Neural cell (in vitro differentiated cells): ENCODE results near the gene FKBP1A. TPM values are rescaled to one million over a fixed set of nuclear protein-coding genes. Genes with fewer than 3 reads are reported as not detected.

Experiments
- H2AFZ ChIP-seq: fragments of 200-600, 300-800 bp; sonication (generic), shearing (Covaris generic); 2 replicates; pipeline ENCODE4 v1.6.0; 2014; ENCODE audit warnings: low read depth, mild to moderate bottlenecking, antibody characterized with exemption, low read length, moderate library complexity
- H3F3A ChIP-seq: fragments of 200-600 bp; shearing (Covaris generic); 2 replicates; pipeline ENCODE4 v1.6.1; 2016; ENCODE audit warnings: mild to moderate bottlenecking, moderate library complexity, mixed read lengths, antibody characterized with exemption, low read length; ENCODE audit not compliant: insufficient read depth, poor library complexity, severe bottlenecking
- H3K27ac ChIP-seq: fragments of 200-600, 300-800 bp; sonication (generic), shearing (Covaris generic); 2 replicates; pipeline ENCODE4 v1.5.1; 2014; ENCODE audit warnings: mild to moderate bottlenecking, low read length, moderate library complexity
- H3K27me3 ChIP-seq: fragments of 300-800, 200-600 bp; sonication (generic), shearing (Covaris generic); 2 replicates; pipeline ENCODE4 v1.6.0; 2014; ENCODE audit warnings: mild to moderate bottlenecking, low read depth, low read length, moderate library complexity; ENCODE audit not compliant: insufficient read depth
- H3K36me3 ChIP-seq: fragments of 300-800, 200-600 bp; sonication (generic), shearing (Covaris generic); 2 replicates; pipeline ENCODE4 v1.5.1; 2014; ENCODE audit warnings: mild to moderate bottlenecking, antibody characterized with exemption, low read length, moderate library complexity; ENCODE audit not compliant: insufficient read depth
- H3K4me2 ChIP-seq: fragments of 300-800, 200-600 bp; sonication (generic), shearing (Covaris generic); 2 replicates; pipeline ENCODE4 v1.6.0; 2014; ENCODE audit warnings: mild to moderate bottlenecking, low read length
- H3K4me3 ChIP-seq: fragments of 300-800, 200-600 bp; sonication (generic), shearing (Covaris generic); 2 replicates; pipeline ENCODE4 v1.5.1; 2014; ENCODE audit warnings: mild to moderate bottlenecking, low read length, moderate library complexity
- H3K79me2 ChIP-seq: fragments of 200-600 bp; shearing (Covaris generic); replicated peaks from 2 replicates; pipeline ENCODE4 v1.6.0; 2014; ENCODE audit warnings: mild to moderate bottlenecking, low read length, moderate library complexity; ENCODE audit not compliant: insufficient read depth
- H3K9ac ChIP-seq: fragments of 300-800, 200-600 bp; sonication (generic), shearing (Covaris generic); 2 replicates; pipeline ENCODE4 v1.6.1; 2016; ENCODE audit warnings: mild to moderate bottlenecking, low read length, mixed read lengths
- H3K9me2 ChIP-seq: fragments of 200-600 bp; shearing (Covaris generic); 2 replicates; pipeline ENCODE4 v1.6.1; 2016; ENCODE audit warnings: mild to moderate bottlenecking, low read length, mixed read lengths; ENCODE audit not compliant: insufficient read depth
- H3K9me3 ChIP-seq: fragments of 200-600, 300-800 bp; sonication (generic), shearing (Covaris generic); 2 replicates; pipeline ENCODE4 v1.6.1; 2016; ENCODE audit warnings: mild to moderate bottlenecking, mixed run types, low read length, moderate library complexity, mixed read lengths
- H4K20me1 ChIP-seq: fragments of 200-600 bp; shearing (Covaris generic); 2 replicates; pipeline ENCODE4 v1.6.1; 2016; ENCODE audit warnings: mild to moderate bottlenecking, mixed run types; ENCODE audit not compliant: insufficient read depth
- CTCF ChIP-seq: fragments of 450-650 bp; IDR thresholded peaks from 2 replicates; pipeline ENCODE4 v1.5.1; 2014; ENCODE audit warnings: antibody characterized with exemption, mild to moderate bottlenecking, moderate library complexity; ENCODE audit not compliant: poor library complexity, severe bottlenecking
- EZH2 ChIP-seq: fragments of 200-600, 300-800 bp; shearing (Covaris generic), sonication (generic); IDR thresholded peaks from 2 replicates; pipeline ENCODE4 v1.6.1; 2014; ENCODE audit warnings: antibody characterized with exemption, low read length, borderline replicate concordance, mild to moderate bottlenecking; ENCODE audit not compliant: insufficient read depth, poor library complexity, severe bottlenecking
- MXI1 ChIP-seq: fragments of 450-650 bp; conservative IDR thresholded peaks from 2 replicates; pipeline ENCODE4 v1.6.1; 2014; ENCODE audit warnings: antibody characterized with exemption, mild to moderate bottlenecking; ENCODE audit not compliant: poor library complexity, severe bottlenecking
- POLR2AphosphoS5 ChIP-seq: IDR thresholded peaks from 2 replicates; pipeline ENCODE4 v1.6.1; 2012
- RAD21 ChIP-seq: fragments of 450-650 bp; conservative IDR thresholded peaks from 2 replicates; pipeline ENCODE4 v1.6.1; 2014; ENCODE audit warnings: antibody characterized with exemption, mild to moderate bottlenecking, moderate library complexity
- REST ChIP-seq: IDR thresholded peaks from 2 replicates; pipeline ENCODE4 v1.6.1; 2012; ENCODE audit warnings: borderline replicate concordance
- SMC3 ChIP-seq: fragments of 450-650 bp; conservative IDR thresholded peaks from 2 replicates; pipeline ENCODE4 v1.6.1; 2014; ENCODE audit warnings: antibody characterized with exemption, mild to moderate bottlenecking, moderate library complexity; ENCODE audit not compliant: poor library complexity
- TAF1 ChIP-seq: IDR thresholded peaks from 2 replicates; pipeline ENCODE4 v1.6.1; 2012; ENCODE audit warnings: low read depth
- polyA plus RNA-seq: library from polyadenylated mRNA; depleted of rRNA; stranded (reverse); fragments of >200 nt; gene quantifications from 2 replicates; pipeline ENCODE4 v1.2.3, GENCODE V29; 2014

The FKBP1A gene
- polyA plus RNA-seq, 1 donor from 2014 or later, result 150 TPM

- H3K4me3 ChIP-seq, result no peak overlapping the region
- H3K27ac ChIP-seq, result no peak overlapping the region
- no peaks in the 10 kb centered on the region for H4K20me1 ChIP-seq
- H3K27me3 ChIP-seq, result no peaks in the 10 kb centered on the region
- no peaks in the 10 kb centered on the region for H3K79me2 ChIP-seq
- peaks cover 4% of the 10 kb centered on the region for H3K36me3 ChIP-seq
- no peaks in the 10 kb centered on the region for H3F3A ChIP-seq
- H3K9me3 ChIP-seq, result no peaks in the 10 kb centered on the region
- H3K9ac ChIP-seq, result no peak overlapping the region
- H2AFZ ChIP-seq, result no peak overlapping the region
- H3K9me2 ChIP-seq, result no peaks in the 10 kb centered on the region
- H3K4me2 ChIP-seq, result no peak overlapping the region
- TF ChIP-seq TAF1 (no peak), CTCF (no peak)
These were observed 22.2 kb downstream of the FKBP1A start for GRCh38 chr20:1370548-1371110.

GRCh38 chr20:1369970-1370369, 22.9 kb downstream of the FKBP1A start:
- Histone ChIP-seq H3K27me3 (no peaks in the 10 kb centered on the region), H3K79me2 (no peaks in the 10 kb centered on the region), H3K4me3 (no peak overlapping the region), H3K9ac (no peak overlapping the region), H4K20me1 (no peaks in the 10 kb centered on the region), H3K36me3 (peaks cover 4% of the 10 kb centered on the region), H2AFZ (no peak overlapping the region), H3K9me2 (no peaks in the 10 kb centered on the region), H3F3A (no peaks in the 10 kb centered on the region), H3K9me3 (no peaks in the 10 kb centered on the region), H3K4me2 (no peak overlapping the region), H3K27ac (no peak overlapping the region)
- TF ChIP-seq POLR2AphosphoS5 (no peak), CTCF (no peak), SMC3 (no peak), RAD21 (no peak), EZH2 (no peak), TAF1 (no peak), REST (no peak), MXI1 (no peak)
